Activated T-cell treated with anti-CD3 and anti-CD28 coated beads for 48 hours (primary cell): ENCODE results near the gene NCOA1.

Experiments
- DNase-seq: peaks from one replicate; pipeline ENCODE4 v3.0.0-alpha.2; 2020; ENCODE audit warnings: low read depth

Gene NCOA1

GRCh38 chr2:24697792-24698191 lies 206.7 kb downstream of the NCOA1 start:
- DNase-seq = no peak

- no peak for DNase-seq
Measured at GRCh38 chr2:24702800-24703199, 211.7 kb downstream of the NCOA1 start.

- no peak for DNase-seq
Measured at GRCh38 chr2:24704692-24705091, 213.6 kb downstream of the NCOA1 start.

- no peak for DNase-seq
Measured at GRCh38 chr2:24707143-24707542, 216.1 kb downstream of the NCOA1 start.

GRCh38 chr2:24708537-24709152 lies 217.6 kb downstream of the NCOA1 start:
- no peak for DNase-seq

- no peak for DNase-seq
Measured at GRCh38 chr2:24710806-24711205, 219.8 kb downstream of the NCOA1 start.

- no peak for DNase-seq
Measured at GRCh38 chr2:24711865-24712264, 220.8 kb downstream of the NCOA1 start.

- no peak for DNase-seq
Measured at GRCh38 chr2:24712296-24712695, 221.2 kb downstream of the NCOA1 start.

- DNase-seq = no peak
Measured at GRCh38 chr2:24717263-24717951, 226.4 kb downstream of the NCOA1 start.

- no peak for DNase-seq
Measured at GRCh38 chr2:24720310-24720709, 229.3 kb downstream of the NCOA1 start.

GRCh38 chr2:24721470-24721869 lies 230.4 kb downstream of the NCOA1 start:
- DNase-seq = no peak

- DNase-seq = no peak
Measured at GRCh38 chr2:24722141-24722790, 231.2 kb downstream of the NCOA1 start.

- DNase-seq = no peak
Measured at GRCh38 chr2:24723191-24723590, 232.1 kb downstream of the NCOA1 start.

- no peak for DNase-seq
Measured at GRCh38 chr2:24723665-24724064, 232.6 kb downstream of the NCOA1 start.

GRCh38 chr2:24724111-24724775 lies 233.2 kb downstream of the NCOA1 start:
- DNase-seq = no peak

- no peak for DNase-seq
Measured at GRCh38 chr2:24725956-24726355, 234.9 kb downstream of the NCOA1 start.

GRCh38 chr2:24730481-24730880 lies 239.4 kb downstream of the NCOA1 start:
- DNase-seq = no peak

GRCh38 chr2:24731040-24731439 lies 240.0 kb downstream of the NCOA1 start:
- DNase-seq = no peak

- DNase-seq = no peak
Measured at GRCh38 chr2:24731923-24732322, 240.9 kb downstream of the NCOA1 start.

GRCh38 chr2:24734741-24735140 lies 243.7 kb downstream of the NCOA1 start:
- DNase-seq = no peak

GRCh38 chr2:24739354-24740025 lies 248.4 kb downstream of the NCOA1 start:
- DNase-seq = no peak

- DNase-seq = no peak
Measured at GRCh38 chr2:24740142-24740541, 249.1 kb downstream of the NCOA1 start.
